AG08395 (cell line): ENCODE data around the gene PRDM15.

Experiments used
- DNase-seq: peaks from one replicate; pipeline ENCODE4 v3.0.0; 2012; ENCODE audit warnings: mixed read lengths, low spot score

Gene PRDM15

GRCh38 chr21:41778930-41779600 is 100.1 kb downstream of the PRDM15 start:
- no peak for DNase-seq

GRCh38 chr21:41777951-41778815 is 101.0 kb downstream of the PRDM15 start:
- peak; percentile 89 for DNase-seq

GRCh38 chr21:41776778-41777177 is 102.4 kb downstream of the PRDM15 start:
- DNase-seq = no peak

- no peak for DNase-seq
These were observed 104.0 kb downstream of the PRDM15 start for GRCh38 chr21:41775149-41775472.

GRCh38 chr21:41774467-41775148 is 104.5 kb downstream of the PRDM15 start:
- no peak for DNase-seq

- no peak for DNase-seq
These were observed 106.6 kb downstream of the PRDM15 start for GRCh38 chr21:41772351-41773080.

GRCh38 chr21:41771625-41771945 is 107.6 kb downstream of the PRDM15 start:
- no peak for DNase-seq

GRCh38 chr21:41770901-41771624 is 108.1 kb downstream of the PRDM15 start:
- no peak for DNase-seq

- DNase-seq = no peak
These were observed 109.2 kb downstream of the PRDM15 start for GRCh38 chr21:41769933-41770332.

- DNase-seq = no peak
These were observed 109.6 kb downstream of the PRDM15 start for GRCh38 chr21:41769521-41769920.

- no peak for DNase-seq
These were observed 110.0 kb downstream of the PRDM15 start for GRCh38 chr21:41769111-41769510.

GRCh38 chr21:41768437-41769042 is 110.6 kb downstream of the PRDM15 start:
- peak; percentile 51 for DNase-seq

- DNase-seq = peak; percentile 25
These were observed 111.3 kb downstream of the PRDM15 start for GRCh38 chr21:41767606-41768436.

- DNase-seq = peak; percentile 61
These were observed 112.1 kb downstream of the PRDM15 start, which contains the start of gene RIPK4 for GRCh38 chr21:41766883-41767605. Gene RIPK4, minus strand, starts transcription at chr21:41767052. Its CDS starts 11 bp downstream, at chr21:41767041.

GRCh38 chr21:41765973-41766882 is 112.9 kb downstream of the PRDM15 start:
- DNase-seq = no peak

GRCh38 chr21:41765420-41765821 is 113.7 kb downstream of the PRDM15 start:
- no peak for DNase-seq

GRCh38 chr21:41764558-41765419 is 114.4 kb downstream of the PRDM15 start:
- no peak for DNase-seq
